C1 segment of cervical spinal cord (tissue), 14 donors: ENCODE measurements around the gene PKHD1.

Source experiments
- DNase-seq, 14 donors: peaks; one replicate each; lab custom pipeline; 2025; lab: John Stamatoyannopoulos, UW

PKHD1 gene, protein sequence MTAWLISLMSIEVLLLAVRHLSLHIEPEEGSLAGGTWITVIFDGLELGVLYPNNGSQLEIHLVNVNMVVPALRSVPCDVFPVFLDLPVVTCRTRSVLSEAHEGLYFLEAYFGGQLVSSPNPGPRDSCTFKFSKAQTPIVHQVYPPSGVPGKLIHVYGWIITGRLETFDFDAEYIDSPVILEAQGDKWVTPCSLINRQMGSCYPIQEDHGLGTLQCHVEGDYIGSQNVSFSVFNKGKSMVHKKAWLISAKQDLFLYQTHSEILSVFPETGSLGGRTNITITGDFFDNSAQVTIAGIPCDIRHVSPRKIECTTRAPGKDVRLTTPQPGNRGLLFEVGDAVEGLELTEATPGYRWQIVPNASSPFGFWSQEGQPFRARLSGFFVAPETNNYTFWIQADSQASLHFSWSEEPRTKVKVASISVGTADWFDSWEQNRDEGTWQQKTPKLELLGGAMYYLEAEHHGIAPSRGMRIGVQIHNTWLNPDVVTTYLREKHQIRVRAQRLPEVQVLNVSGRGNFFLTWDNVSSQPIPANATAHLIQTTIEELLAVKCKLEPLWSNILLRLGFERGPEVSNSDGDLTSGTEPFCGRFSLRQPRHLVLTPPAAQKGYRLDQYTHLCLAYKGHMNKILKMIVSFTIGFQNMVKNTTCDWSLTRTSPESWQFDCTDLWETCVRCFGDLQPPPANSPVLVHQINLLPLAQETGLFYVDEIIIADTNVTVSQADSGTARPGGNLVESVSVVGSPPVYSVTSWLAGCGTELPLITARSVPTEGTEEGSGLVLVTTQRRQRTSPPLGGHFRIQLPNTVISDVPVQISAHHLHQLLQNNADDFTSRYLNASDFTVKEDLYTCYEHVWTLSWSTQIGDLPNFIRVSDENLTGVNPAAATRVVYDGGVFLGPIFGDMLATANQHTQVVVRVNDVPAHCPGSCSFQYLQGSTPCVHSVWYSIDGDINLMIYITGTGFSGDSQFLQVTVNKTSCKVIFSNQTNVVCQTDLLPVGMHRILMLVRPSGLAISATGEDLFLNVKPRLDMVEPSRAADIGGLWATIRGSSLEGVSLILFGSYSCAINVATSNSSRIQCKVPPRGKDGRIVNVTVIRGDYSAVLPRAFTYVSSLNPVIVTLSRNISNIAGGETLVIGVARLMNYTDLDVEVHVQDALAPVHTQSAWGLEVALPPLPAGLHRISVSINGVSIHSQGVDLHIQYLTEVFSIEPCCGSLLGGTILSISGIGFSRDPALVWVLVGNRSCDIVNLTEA (N-terminal part only)

DNA sequence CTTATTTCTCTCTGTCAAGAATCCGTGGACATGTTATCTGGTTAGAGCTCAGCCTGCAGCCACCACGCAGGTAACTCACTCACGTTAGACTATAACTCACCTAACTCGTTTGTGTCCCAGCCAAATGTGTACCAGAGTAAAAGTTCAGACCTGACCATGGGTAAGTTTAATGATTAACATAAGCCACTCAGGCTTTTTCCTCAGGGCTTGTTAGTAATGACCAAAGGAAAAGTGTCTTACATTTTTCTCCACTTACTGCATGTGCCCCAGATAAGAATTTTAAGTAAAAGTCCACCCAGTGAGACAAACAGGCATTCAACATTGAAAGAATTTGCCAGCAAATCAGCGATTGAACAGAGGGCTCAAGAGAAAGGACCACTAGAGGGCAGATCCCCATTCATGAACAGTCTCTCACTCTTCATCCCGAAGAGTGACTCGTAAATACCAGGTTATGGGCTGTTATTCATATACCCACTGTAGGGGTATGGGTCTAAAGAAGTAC is at the start of gene PKHD1:
PKHD1 (minus strand) TSS at position 116 of the 502 bp plus-strand sequence. CDS start 2,680 bp downstream, outside the sequence.
- DNase-seq, result no peak

- no peak for DNase-seq
Measured at GRCh38 chr6:52136934-52137467, 49.6 kb upstream of the PKHD1 start.

DNA sequence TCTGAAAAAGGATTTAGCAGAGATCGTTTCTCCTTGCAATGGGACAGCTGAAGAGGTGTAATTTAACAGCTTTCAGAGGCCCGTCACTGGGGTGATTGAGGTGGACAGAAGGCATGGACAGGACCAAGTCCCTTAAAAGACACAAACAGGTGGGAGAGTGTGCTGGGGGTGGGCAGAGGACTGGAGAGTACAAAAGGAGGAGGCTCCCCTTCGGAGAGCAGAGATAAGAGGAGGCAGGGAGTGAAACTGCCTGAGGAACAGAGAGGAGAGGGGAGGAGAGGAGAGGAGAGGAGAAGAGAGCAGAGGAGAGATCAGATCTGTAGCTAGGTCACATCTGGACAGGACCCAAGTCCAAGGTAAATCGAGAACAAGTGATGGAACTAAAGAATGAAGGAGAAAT is 48.6 kb upstream of the PKHD1 start:
- no peak for DNase-seq

- DNase-seq, result no peak
Measured at GRCh38 chr6:52135217-52135616, 47.8 kb upstream of the PKHD1 start.

DNA sequence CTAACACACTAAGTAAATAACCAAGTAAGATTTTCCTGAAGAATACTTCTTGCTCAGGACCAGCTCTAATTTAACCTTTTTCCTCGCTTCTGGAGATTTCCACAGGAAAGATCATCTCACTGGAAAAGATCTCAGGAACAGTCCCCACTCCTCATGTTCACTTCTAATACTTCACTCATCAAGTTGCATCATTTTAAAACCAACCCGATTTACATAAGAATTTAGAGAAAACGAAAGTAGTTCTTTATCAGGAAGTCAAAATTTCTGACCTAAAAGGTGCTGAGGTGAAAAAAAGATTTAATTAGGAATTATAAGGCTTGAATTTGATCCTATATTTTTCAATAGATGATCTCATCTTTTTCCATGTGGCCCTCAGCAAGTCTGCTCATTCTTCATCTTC is 46.6 kb upstream of the PKHD1 start:
- no peak for DNase-seq

GRCh38 chr6:52133324-52133723 is 45.9 kb upstream of the PKHD1 start:
- no peak for DNase-seq

DNA sequence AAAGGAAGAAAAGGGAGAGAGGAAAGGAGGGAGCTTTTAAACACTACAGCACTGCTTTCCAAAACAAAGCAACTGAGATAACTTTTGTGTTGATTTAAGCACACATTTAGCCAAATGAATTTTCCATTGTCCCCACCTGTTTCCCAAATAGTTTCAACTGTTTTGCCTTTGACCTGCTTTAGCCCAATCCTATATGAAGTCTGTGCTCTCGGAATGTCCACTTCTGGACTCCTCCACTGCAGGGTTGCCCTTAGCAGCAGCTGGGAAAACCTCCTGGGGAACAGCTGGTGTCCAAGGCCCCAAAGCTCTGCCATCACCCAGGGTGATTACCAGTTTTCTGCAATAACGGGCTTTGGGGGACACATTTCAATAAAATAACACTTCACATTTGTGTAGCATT is 44.9 kb upstream of the PKHD1 start:
- no peak for DNase-seq

GRCh38 chr6:52130440-52130839 is 43.0 kb upstream of the PKHD1 start:
- no peak for DNase-seq

DNA sequence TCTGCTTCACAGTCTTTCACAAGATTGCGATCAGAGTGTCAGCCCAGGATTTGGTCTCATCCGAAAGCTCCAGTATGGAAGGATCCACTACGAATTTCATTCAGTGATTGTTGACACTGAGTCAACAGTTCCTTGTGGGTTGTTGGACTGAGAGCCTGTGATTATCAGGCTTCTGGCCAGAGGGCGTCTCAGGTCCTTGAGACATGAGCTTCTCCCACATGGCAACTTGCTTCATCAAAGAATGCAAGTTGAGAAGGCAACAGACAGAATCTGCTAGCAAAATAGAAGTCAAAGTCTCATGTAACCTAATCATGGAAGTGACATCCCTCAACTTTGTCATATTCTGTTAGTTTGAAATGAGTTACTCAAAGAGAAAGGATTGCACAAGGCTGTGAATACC is 40.5 kb upstream of the PKHD1 start:
- DNase-seq, result no peak

DNA sequence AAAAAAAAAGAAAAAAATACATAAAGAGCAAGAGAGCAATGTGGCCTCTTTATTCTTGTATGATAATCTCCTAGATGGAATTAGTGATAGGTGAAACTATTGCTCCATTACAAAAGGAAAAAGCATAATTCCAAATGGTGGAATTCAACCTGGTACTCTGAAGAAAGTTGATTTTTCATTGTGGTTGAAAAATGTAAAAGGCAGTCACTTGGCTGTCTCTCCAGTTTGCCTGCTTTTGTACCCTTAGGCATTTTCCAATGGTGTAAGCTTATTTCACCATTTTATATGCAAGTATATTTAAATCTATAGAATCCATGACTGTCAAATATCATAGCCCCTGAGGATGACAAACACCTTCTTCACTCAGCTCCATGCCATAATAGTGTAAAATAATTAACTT is 38.8 kb upstream of the PKHD1 start:
- no peak for DNase-seq

DNA sequence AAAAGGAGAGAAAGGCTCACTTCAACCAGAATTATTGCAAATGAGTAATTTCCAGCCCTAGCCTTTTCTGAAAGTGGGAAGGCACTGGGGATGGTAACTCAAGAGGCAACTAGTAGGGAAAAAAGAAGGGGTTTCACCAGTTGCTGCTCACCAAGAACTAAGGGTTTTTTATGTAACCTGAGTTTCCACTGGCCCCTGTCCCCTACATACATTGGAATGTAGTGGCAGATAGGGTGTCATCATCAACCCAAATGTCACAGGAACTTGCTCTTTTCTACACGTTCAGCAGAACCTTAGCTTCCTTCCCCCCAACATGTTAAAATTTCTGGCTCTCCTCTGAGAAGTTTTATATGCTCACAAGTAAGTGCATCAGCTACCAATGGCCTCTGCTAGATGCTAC is 38.2 kb upstream of the PKHD1 start:
- no peak for DNase-seq

DNA sequence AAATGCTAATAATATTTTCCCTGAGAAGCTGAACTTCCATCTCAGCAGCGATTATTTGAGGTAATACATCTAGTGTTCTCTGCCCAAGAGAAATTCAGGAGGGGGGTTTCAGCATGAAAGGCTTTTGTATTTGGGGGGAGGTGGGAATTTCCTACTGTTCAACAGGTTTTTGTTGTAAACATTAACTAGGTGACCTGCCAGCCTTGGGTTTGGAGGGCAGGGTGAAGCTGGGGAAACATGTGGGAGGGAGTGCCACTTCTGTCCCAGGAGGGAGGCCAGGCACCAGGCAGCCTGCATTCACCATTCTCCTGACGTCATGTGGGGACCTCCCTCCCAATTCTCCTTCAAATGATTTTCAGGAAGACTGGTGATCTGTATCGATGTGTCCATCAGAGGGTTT is 37.7 kb upstream of the PKHD1 start:
- DNase-seq, result no peak

GRCh38 chr6:52124126-52125121 is 37.0 kb upstream of the PKHD1 start:
- no peak for DNase-seq

- DNase-seq, result no peak
Measured at GRCh38 chr6:52123251-52123650, 35.8 kb upstream of the PKHD1 start.

- no peak for DNase-seq
Measured at GRCh38 chr6:52117352-52117751, 29.9 kb upstream of the PKHD1 start.

GRCh38 chr6:52116605-52116948 is 29.2 kb upstream of the PKHD1 start:
- no peak for DNase-seq

GRCh38 chr6:52115891-52116604 is 28.6 kb upstream of the PKHD1 start:
- DNase-seq, result no peak

DNA sequence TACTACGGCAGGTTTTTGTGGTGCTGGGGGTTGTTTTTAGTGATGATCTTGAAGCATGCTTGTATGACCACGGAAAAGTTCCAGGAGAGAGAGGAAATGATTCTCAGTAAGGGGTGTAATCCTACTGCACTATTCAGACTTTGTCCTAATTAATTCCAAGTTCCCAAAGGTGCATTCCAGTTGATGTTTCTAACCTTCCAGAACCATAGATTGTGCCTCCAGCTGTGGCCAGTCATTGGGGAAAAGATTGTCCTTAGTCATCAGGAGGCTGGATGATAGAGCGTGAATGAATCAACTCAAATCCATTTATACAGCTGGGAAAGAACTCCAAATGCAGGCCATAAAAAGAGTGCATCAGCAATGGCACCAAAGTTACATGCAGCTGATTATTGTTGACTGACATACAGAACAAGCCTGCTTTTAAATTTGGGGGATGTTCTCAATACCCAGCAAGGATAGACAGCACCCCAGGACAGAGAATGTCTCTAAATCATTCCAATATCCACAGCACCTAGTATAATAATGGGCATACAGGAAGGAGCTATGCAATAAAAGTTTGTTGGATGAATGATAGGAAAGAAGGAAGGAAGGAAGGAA is 27.8 kb upstream of the PKHD1 start:
- DNase-seq, result no peak

DNA sequence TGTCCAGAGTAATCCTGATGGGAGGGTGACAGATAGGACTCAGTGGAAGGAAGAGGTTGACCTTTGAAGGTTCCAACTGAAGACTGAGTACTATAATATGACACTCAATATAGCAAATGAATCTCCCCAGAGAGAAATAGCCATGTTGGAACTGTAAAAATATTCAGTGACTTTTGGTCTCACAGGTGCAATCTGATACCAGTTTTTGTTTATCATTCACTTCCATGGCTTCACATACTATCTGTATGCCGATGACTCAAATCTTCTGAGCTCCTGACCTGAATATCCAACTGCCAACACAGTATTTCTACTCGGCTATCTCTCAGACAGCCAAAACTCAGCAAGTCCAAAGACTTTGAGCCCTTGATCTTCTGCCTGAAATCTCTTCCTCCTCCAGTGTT is 21.8 kb upstream of the PKHD1 start:
- DNase-seq, result no peak
